ENCODE results near the gene QPCTL. TPM values are rescaled to one million over a fixed set of nuclear protein-coding genes. Genes with fewer than 3 reads are reported as not detected.

Gene QPCTL
- total and polyA plus RNA-seq, 10 of the 15 experiments (the other 5 are each of a cell fraction or from before 2014, with no cell fraction given), result 1.1 to 22.6 (median 11.2) TPM

DNA sequence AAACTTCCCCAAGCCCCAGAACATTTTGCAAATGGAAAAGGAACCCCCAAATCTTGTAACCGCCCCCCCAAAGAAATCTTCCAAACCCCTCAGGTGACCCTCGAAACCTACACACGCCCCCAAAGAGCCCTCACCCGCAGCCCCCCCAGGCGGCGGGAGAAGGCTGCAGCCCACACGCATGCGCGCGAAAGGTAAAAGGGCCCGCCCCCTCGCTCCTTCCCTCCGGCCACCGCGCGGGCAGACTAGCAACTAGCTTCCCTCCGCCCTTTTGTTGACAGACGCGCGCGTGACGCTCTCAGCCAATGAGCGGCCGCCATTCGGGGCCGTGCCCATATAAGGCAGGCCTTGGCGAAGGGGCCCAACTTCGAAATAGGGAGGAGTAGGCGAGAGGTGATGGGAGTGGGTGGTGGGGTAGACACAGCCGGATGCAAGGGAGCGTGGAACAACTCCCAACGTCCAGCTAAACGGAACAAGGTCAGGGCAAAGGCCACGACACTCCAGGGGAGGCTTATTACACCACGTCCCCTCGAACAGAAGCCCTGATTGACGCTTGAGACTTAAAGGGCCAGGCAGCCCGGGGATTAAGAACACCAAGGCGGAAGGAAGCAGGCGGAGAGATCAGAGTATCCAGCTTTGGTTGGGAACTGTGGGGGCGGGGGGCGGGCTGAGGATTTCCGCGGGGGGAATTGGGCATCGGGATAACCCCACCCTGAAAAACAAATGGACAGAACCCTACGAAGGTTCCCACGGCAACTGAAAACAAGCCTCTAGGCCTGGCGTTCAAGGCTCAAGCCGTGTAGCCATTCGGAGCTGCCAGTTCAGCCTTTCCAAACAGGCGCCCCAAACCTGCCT lies 24.9 kb downstream of the QPCTL start (continued):
- TF ChIP-seq RB1 (IDR thresholded peaks at IDR 0.05; ENCODE audit: borderline replicate concordance) (peak; percentile 78; the same call in 1 of the 2 replicates), STAT3 (IDR thresholded peaks at IDR 0.05; ENCODE audit: low read depth, low read length) (no peak), MYB (IDR thresholded peaks at IDR 0.05; ENCODE audit: borderline replicate concordance, low read depth, low read length) (no peak), KDM1A (IDR thresholded peaks at IDR 0.05; ENCODE audit: borderline replicate concordance) (no peak), BACH1 (IDR thresholded peaks at IDR 0.05; ENCODE audit: borderline replicate concordance) (0 out of 2 replicates have a peak, but pooled peaks have one; percentile 67), TCF7 (IDR thresholded peaks at IDR 0.05; ENCODE audit: borderline replicate concordance) (no peak), CBX3 (IDR thresholded peaks at IDR 0.05; ENCODE audit: borderline replicate concordance, low read depth) (no peak), RUNX3 (IDR thresholded peaks at IDR 0.05; ENCODE audit: low read length) (peak; percentile 41; the same call in 1 of the 2 replicates), RELA (IDR thresholded peaks at IDR 0.05; ENCODE audit: borderline replicate concordance, partially characterized antibody) (peak; percentile 95), ETV6 (conservative IDR thresholded peaks at IDR 0.05 in 1 of 2, IDR thresholded peaks at IDR 0.05 in 1 of 2; ENCODE audit: borderline replicate concordance in 1 of 2, low read depth in 1 of 2) (no peak), EGR1 (IDR thresholded peaks at IDR 0.05; ENCODE audit: borderline replicate concordance in 1 of 2, low read depth in 2 of 2, low read length in 2 of 2) (peak in 1 of 2 experiments; percentile 50; a peak in 2 of 3 replicates)
- TF ChIP-seq, protein P1, sequence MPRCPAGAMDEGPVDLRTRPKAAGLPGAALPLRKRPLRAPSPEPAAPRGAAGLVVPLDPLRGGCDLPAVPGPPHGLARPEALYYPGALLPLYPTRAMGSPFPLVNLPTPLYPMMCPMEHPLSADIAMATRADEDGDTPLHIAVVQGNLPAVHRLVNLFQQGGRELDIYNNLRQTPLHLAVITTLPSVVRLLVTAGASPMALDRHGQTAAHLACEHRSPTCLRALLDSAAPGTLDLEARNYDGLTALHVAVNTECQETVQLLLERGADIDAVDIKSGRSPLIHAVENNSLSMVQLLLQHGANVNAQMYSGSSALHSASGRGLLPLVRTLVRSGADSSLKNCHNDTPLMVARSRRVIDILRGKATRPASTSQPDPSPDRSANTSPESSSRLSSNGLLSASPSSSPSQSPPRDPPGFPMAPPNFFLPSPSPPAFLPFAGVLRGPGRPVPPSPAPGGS (IDR thresholded peaks at IDR 0.05; ENCODE audit: borderline replicate concordance, insufficient read depth, low read depth, low read length, poor library complexity, severe bottlenecking), result peak; percentile 67
- TF ChIP-seq, protein P2, sequence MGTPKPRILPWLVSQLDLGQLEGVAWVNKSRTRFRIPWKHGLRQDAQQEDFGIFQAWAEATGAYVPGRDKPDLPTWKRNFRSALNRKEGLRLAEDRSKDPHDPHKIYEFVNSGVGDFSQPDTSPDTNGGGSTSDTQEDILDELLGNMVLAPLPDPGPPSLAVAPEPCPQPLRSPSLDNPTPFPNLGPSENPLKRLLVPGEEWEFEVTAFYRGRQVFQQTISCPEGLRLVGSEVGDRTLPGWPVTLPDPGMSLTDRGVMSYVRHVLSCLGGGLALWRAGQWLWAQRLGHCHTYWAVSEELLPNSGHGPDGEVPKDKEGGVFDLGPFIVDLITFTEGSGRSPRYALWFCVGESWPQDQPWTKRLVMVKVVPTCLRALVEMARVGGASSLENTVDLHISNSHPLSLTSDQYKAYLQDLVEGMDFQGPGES (IDR thresholded peaks at IDR 0.05), result peak; percentile 97
- TF ChIP-seq, protein P3, sequence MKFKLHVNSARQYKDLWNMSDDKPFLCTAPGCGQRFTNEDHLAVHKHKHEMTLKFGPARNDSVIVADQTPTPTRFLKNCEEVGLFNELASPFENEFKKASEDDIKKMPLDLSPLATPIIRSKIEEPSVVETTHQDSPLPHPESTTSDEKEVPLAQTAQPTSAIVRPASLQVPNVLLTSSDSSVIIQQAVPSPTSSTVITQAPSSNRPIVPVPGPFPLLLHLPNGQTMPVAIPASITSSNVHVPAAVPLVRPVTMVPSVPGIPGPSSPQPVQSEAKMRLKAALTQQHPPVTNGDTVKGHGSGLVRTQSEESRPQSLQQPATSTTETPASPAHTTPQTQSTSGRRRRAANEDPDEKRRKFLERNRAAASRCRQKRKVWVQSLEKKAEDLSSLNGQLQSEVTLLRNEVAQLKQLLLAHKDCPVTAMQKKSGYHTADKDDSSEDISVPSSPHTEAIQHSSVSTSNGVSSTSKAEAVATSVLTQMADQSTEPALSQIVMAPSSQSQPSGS (IDR thresholded peaks at IDR 0.05; ENCODE audit: low read length), result no peak
- TF ChIP-seq, protein P4, sequence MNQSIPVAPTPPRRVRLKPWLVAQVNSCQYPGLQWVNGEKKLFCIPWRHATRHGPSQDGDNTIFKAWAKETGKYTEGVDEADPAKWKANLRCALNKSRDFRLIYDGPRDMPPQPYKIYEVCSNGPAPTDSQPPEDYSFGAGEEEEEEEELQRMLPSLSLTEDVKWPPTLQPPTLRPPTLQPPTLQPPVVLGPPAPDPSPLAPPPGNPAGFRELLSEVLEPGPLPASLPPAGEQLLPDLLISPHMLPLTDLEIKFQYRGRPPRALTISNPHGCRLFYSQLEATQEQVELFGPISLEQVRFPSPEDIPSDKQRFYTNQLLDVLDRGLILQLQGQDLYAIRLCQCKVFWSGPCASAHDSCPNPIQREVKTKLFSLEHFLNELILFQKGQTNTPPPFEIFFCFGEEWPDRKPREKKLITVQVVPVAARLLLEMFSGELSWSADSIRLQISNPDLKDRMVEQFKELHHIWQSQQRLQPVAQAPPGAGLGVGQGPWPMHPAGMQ (IDR thresholded peaks at IDR 0.05; ENCODE audit: borderline replicate concordance), result no peak
- TF ChIP-seq, protein P5, sequence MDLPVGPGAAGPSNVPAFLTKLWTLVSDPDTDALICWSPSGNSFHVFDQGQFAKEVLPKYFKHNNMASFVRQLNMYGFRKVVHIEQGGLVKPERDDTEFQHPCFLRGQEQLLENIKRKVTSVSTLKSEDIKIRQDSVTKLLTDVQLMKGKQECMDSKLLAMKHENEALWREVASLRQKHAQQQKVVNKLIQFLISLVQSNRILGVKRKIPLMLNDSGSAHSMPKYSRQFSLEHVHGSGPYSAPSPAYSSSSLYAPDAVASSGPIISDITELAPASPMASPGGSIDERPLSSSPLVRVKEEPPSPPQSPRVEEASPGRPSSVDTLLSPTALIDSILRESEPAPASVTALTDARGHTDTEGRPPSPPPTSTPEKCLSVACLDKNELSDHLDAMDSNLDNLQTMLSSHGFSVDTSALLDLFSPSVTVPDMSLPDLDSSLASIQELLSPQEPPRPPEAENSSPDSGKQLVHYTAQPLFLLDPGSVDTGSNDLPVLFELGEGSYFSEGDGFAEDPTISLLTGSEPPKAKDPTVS (IDR thresholded peaks at IDR 0.05; ENCODE audit: low read depth, low read length), result no peak
- TF ChIP-seq, protein P6, sequence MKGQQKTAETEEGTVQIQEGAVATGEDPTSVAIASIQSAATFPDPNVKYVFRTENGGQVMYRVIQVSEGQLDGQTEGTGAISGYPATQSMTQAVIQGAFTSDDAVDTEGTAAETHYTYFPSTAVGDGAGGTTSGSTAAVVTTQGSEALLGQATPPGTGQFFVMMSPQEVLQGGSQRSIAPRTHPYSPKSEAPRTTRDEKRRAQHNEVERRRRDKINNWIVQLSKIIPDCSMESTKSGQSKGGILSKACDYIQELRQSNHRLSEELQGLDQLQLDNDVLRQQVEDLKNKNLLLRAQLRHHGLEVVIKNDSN (IDR thresholded peaks at IDR 0.05; ENCODE audit: borderline replicate concordance, extremely low read length, insufficient read depth, low read depth, low read length), result peak; percentile 94
